IMR-90 (cell line): ENCODE data around the gene GLS2. TPM values are rescaled to one million over a fixed set of nuclear protein-coding genes. Genes with fewer than 3 reads are reported as not detected.

ENCODE experiments used
- ATAC-seq: fragments of 200-7000 bp; cut with Tn5 transposase; 2 replicates; pipeline ENCODE4 v1.9.1; 2020; ENCODE audit warnings: low read depth, mild to moderate bottlenecking, moderate library complexity
- BruUV-seq: library from RNA; stranded (reverse); fragments of 400-500 nt; replicated peaks from 2 replicates; lab custom pipeline; 2021; lab: Mats Ljungman, UMichigan
- CTCF ChIA-PET: fragments of 300-600 bp; formaldehyde crosslinking; extraction: SDS; loops from one replicate; lab custom pipeline; 2021; ENCODE audit warnings: antibody characterized with exemption; lab: Yijun Ruan, JAX
- POLR2A ChIA-PET: fragments of 300-600 bp; sonication (Branson Sonifier 250); formaldehyde crosslinking; loops from one replicate; lab custom pipeline; 2022; ENCODE audit warnings: antibody characterized with exemption; ENCODE audit not compliant: unreplicated experiment; lab: Charles Lee
- DNase-seq: peaks from one replicate; pipeline ENCODE4 v3.0.0; 2013
- H2AFZ ChIP-seq: replicated peaks from 2 replicates; pipeline ENCODE3; 2013; ENCODE audit warnings: low read length, mild to moderate bottlenecking; ENCODE audit not compliant: poor library complexity
- H2AK5ac ChIP-seq: 2 replicates; pipeline ENCODE4 v1.6.1; 2013; ENCODE audit warnings: low read depth, low read length, inconsistent platforms
- H2AK9ac ChIP-seq: replicated peaks from 2 replicates; pipeline ENCODE3; 2013; ENCODE audit warnings: mild to moderate bottlenecking, low read depth, low read length, moderate library complexity; ENCODE audit not compliant: poor library complexity
- H2BK120ac ChIP-seq: 2 replicates; pipeline ENCODE4 v1.6.1; 2013; ENCODE audit warnings: low read depth, low read length, inconsistent platforms
- H2BK15ac ChIP-seq: 3 replicates; pipeline ENCODE4 v1.6.1; 2013; ENCODE audit warnings: low read depth, low read length, inconsistent platforms
- H2BK20ac ChIP-seq: 2 replicates; pipeline ENCODE4 v1.6.1; 2013; ENCODE audit warnings: low read depth, mild to moderate bottlenecking, inconsistent platforms, low read length, moderate library complexity
- H2BK5ac ChIP-seq: 2 replicates; pipeline ENCODE4 v1.6.1; 2013; ENCODE audit warnings: mild to moderate bottlenecking, low read depth, low read length, inconsistent platforms; ENCODE audit not compliant: poor library complexity, severe bottlenecking
- H3K14ac ChIP-seq: replicated peaks from 2 replicates; pipeline ENCODE4 v1.6.1; 2013; ENCODE audit warnings: low read depth, low read length, inconsistent platforms
- H3K18ac ChIP-seq: 2 replicates; pipeline ENCODE4 v1.6.1; 2013; ENCODE audit warnings: low read depth, low read length, control low read depth
- H3K23ac ChIP-seq: 2 replicates; pipeline ENCODE4 v1.6.1; 2013; ENCODE audit warnings: low read depth, low read length, inconsistent platforms
- H3K27ac ChIP-seq: 2 replicates; pipeline ENCODE4 v1.5.1; 2013; ENCODE audit warnings: mild to moderate bottlenecking, control low read depth, low read length; ENCODE audit not compliant: insufficient read depth
- H3K27me3 ChIP-seq: 2 replicates; pipeline ENCODE4 v1.6.1; 2013; ENCODE audit warnings: low read length; ENCODE audit not compliant: control insufficient read depth, insufficient read depth
- H3K36me3 ChIP-seq: 2 replicates; pipeline ENCODE4 v1.6.1; 2013; ENCODE audit warnings: low read length, mixed read lengths; ENCODE audit not compliant: control insufficient read depth, insufficient read depth
- H3K4ac ChIP-seq: 2 replicates; pipeline ENCODE4 v1.6.1; 2013; ENCODE audit warnings: low read depth, low read length, inconsistent platforms
- H3K4me1 ChIP-seq: 2 replicates; pipeline ENCODE4 v1.6.1; 2013; ENCODE audit warnings: low read length, mixed read lengths; ENCODE audit not compliant: control insufficient read depth, insufficient read depth
- H3K4me2 ChIP-seq: 2 replicates; pipeline ENCODE4 v1.6.1; 2013; ENCODE audit warnings: low read depth, mild to moderate bottlenecking, control low read depth, low read length, moderate library complexity
- H3K4me3 ChIP-seq: 2 replicates; pipeline ENCODE4 v1.5.1; 2013; ENCODE audit warnings: low read depth, mild to moderate bottlenecking, control low read depth, low read length, moderate library complexity; ENCODE audit not compliant: insufficient read depth
- H3K56ac ChIP-seq: 2 replicates; pipeline ENCODE4 v1.6.1; 2013; ENCODE audit warnings: low read length, inconsistent platforms; ENCODE audit not compliant: insufficient read depth; ENCODE audit errors: extremely low read depth
- H3K79me1 ChIP-seq, 2 experiments: 2 replicates each; pipeline ENCODE4 v1.6.1; 2013; ENCODE audit warnings: low read length in 2 of 2, inconsistent platforms in 1 of 2, low read depth in 1 of 2
- H3K9ac ChIP-seq: 2 replicates; pipeline ENCODE4 v1.6.1; 2013; ENCODE audit warnings: low read depth, low read length, control low read depth
- H3K9me1 ChIP-seq: 2 replicates; pipeline ENCODE4 v1.6.1; 2013; ENCODE audit warnings: low read length, inconsistent platforms; ENCODE audit not compliant: insufficient read depth
- H3K9me3 ChIP-seq: 2 replicates; pipeline ENCODE4 v1.6.1; 2013; ENCODE audit warnings: low read length; ENCODE audit not compliant: control insufficient read depth, insufficient read depth
- H4K20me1 ChIP-seq: 2 replicates; pipeline ENCODE4 v1.6.1; 2013; ENCODE audit warnings: low read length, inconsistent platforms; ENCODE audit not compliant: insufficient read depth
- H4K5ac ChIP-seq: 2 replicates; pipeline ENCODE4 v1.6.1; 2013; ENCODE audit warnings: mild to moderate bottlenecking, low read depth, low read length, control low read depth
- H4K8ac ChIP-seq, 2 experiments: 2 replicates each; pipeline ENCODE4 v1.6.1; 2013; ENCODE audit warnings: low read depth in 2 of 2, low read length in 2 of 2, control low read depth in 1 of 2, inconsistent platforms in 1 of 2
- H4K91ac ChIP-seq: 2 replicates; pipeline ENCODE4 v1.6.1; 2013; ENCODE audit warnings: low read depth, low read length, inconsistent platforms; ENCODE audit not compliant: insufficient read depth
- CHD1 ChIP-seq: IDR thresholded peaks from 2 replicates; pipeline ENCODE4 v1.6.1; 2012; ENCODE audit warnings: low read depth, low read length, improper control_type of control experiment
- MAFK ChIP-seq: IDR thresholded peaks from 2 replicates; pipeline ENCODE4 v1.6.1; 2012; ENCODE audit warnings: low read depth, low read length, improper control_type of control experiment
- MXI1 ChIP-seq: IDR thresholded peaks from 2 replicates; pipeline ENCODE4 v1.6.1; 2012; ENCODE audit warnings: low read depth, mild to moderate bottlenecking, low read length, moderate library complexity, borderline replicate concordance
- NFE2L2 ChIP-seq: fragments of 150-350 bp; IDR thresholded peaks from 2 replicates; pipeline ENCODE4 v1.6.1; 2016; ENCODE audit warnings: low read depth, mild to moderate bottlenecking, low read length
- RAD21 ChIP-seq: IDR thresholded peaks from 2 replicates; pipeline ENCODE4 v1.6.1; 2012; ENCODE audit warnings: low read length, improper control_type of control experiment
- SMC3 ChIP-seq: fragments of 150-350 bp; IDR thresholded peaks from 2 replicates; pipeline ENCODE4 v1.6.1; 2016; ENCODE audit warnings: low read depth, mild to moderate bottlenecking, antibody characterized with exemption, low read length, moderate library complexity
- WGBS, 2 experiments: methylation state at CpG; one replicate each; pipeline versions ENCODE4 v1.1.5 to v1.1.7; 2013; ENCODE audit warnings: missing lambda C conversion rate in 2 of 2; ENCODE audit not compliant: insufficient read length in 1 of 2; ENCODE audit errors: extremely low coverage in 2 of 2; 5-methylcytosine and 5-hydroxymethylcytosine counted together
- dilution Hi-C: fragments of 300-500 bp; cut with HindIII; formaldehyde crosslinking; loops from one replicate; pipeline ENCODE4 v1.14.3; 2018; ENCODE audit warnings: low sequenced_read_pairs; ENCODE audit not compliant: unreplicated experiment
- in situ Hi-C: fragments of 300-500 bp; cut with MboI; formaldehyde crosslinking; loops from 3 replicates; pipeline ENCODE4 v1.14.3; 2019; ENCODE audit warnings: low sequenced_read_pairs, inconsistent platforms, mixed read lengths
- intact Hi-C: fragments of 100-400 bp; cut with micrococcal nuclease; formaldehyde crosslinking; loops from 2 replicates; pipeline ENCODE4 v1.10.0; 2022
- polyA plus RNA-seq, 3 experiments: library from polyadenylated mRNA; depleted of rRNA; stranded (reverse); fragments of >200 nt; gene quantifications; 2 replicates each; pipeline ENCODE4 v1.2.3, GENCODE V29; 2012; ENCODE audit warnings: low replicate concordance in 1 of 3
- total RNA-seq: library from RNA; depleted of rRNA; stranded (reverse); fragments of >200 nt; gene quantifications from 2 replicates; pipeline ENCODE4 v1.2.3, GENCODE V29; 2012; rRNA removed

Gene GLS2
- total and polyA plus RNA-seq, 2 of the 4 experiments (the other 2 are of a cell fraction) = 0.21 to 0.36 TPM

DNA sequence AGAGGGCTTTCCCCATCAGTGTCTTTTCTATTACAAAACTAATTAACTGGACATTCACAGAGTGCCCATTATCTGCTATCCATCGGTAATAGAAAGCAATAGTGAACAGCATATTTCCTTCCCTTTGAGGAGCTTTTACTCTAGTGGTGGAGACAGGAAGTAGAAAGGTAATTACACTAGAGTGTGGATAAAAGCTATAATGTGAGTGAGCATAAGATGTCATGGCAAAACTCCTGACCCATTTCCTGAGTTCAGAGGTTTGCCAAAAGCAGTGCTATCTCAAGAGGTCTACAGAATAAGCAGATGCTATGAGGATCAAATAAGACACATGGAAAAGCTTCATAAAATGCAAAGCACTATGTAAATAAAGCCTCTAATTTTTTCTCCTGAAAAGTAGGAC is 62.8 kb downstream of the GLS2 start:
- Histone ChIP-seq H2AK5ac (no peak overlapping the region), H3K79me1 (no peaks in the 10 kb centered on the region), H3K4me2 (no peak overlapping the region), H4K20me1 (no peaks in the 10 kb centered on the region), H3K4ac (no peak overlapping the region), H2AFZ (no peak overlapping the region), H3K27ac (no peak overlapping the region), H2BK5ac (no peak overlapping the region), H3K4me3 (no peak overlapping the region), H3K27me3 (no peaks in the 10 kb centered on the region), H2BK20ac (no peak overlapping the region), H4K8ac (no peak overlapping the region), H3K9me1 (peaks cover 4% of the 10 kb centered on the region; the same call in 1 of the 2 replicates), H3K36me3 (peaks cover 36% of the 10 kb centered on the region), H2BK15ac (no peak overlapping the region), H3K9me3 (no peaks in the 10 kb centered on the region), H2AK9ac (no peak overlapping the region), H3K14ac (no peak overlapping the region), H3K9ac (no peak overlapping the region), H3K56ac (no peak overlapping the region), H3K23ac (no peak overlapping the region), H3K4me1 (no peaks in the 10 kb centered on the region), H4K5ac (no peak overlapping the region), H2BK120ac (no peak overlapping the region), H4K91ac (no peak overlapping the region), H3K18ac (no peak overlapping the region)
- CTCF ChIA-PET = interaction anchor here (0.9 kb wide), 1 partner anchor 65 kb away, joined by 3 read pairs; the partner anchor contains the start of gene STAT2
- POLR2A ChIA-PET = no interaction called here
- WGBS, 2 experiments = no CpG with 5 or more reads among the region's 1 CpG
- no peak for ATAC-seq
- dilution Hi-C loops = no loop called here
- intact Hi-C loops = no loop called here
- BruUV-seq = no TSS peak
- TF ChIP-seq CHD1 (no peak), MAFK (no peak), RAD21 (no peak), MXI1 (no peak), SMC3 (no peak), NFE2L2 (no peak)
- DNase-seq = no peak
- in situ Hi-C loops = no loop called here

Other genes with a start within 250 kb of the GLS2 start
- 15.4 and 16.1 TPM in 2 replicates for gene ANKRD52, start 229.8 kb downstream of the GLS2 start, total RNA-seq
- 35.9 and 36.2 TPM in 2 replicates for gene ANKRD52, start 229.8 kb downstream of the GLS2 start, polyA plus RNA-seq (2012; rRNA removed)
- gene COQ10A, start 221.2 kb downstream of the GLS2 start, total RNA-seq = 4.7 TPM in 2 replicates
- gene COQ10A, start 221.2 kb downstream of the GLS2 start, polyA plus RNA-seq (2012; rRNA removed) = 10.2 and 10.8 TPM in 2 replicates
- 90.5 and 139 TPM in 2 replicates for gene CS, start 187.8 kb downstream of the GLS2 start, total RNA-seq
- 120 and 146 TPM in 2 replicates for gene CS, start 187.8 kb downstream of the GLS2 start, polyA plus RNA-seq (2012; rRNA removed)
- 65.2 and 76.7 TPM in 2 replicates for gene CNPY2, start 172.2 kb downstream of the GLS2 start, total RNA-seq
- 175 and 177 TPM in 2 replicates for gene CNPY2, start 172.2 kb downstream of the GLS2 start, polyA plus RNA-seq (2012; rRNA removed)
- gene PAN2, start 154.2 kb downstream of the GLS2 start, total RNA-seq = 7.5 and 9.7 TPM in 2 replicates
- 16.6 and 20.2 TPM in 2 replicates for gene PAN2, start 154.2 kb downstream of the GLS2 start, polyA plus RNA-seq (2012; rRNA removed)
- not detected in 2 replicates for gene IL23A, start 149.3 kb downstream of the GLS2 start, total RNA-seq
- gene IL23A, start 149.3 kb downstream of the GLS2 start, polyA plus RNA-seq (2012; rRNA removed) = 0.17 and 0.55 TPM in 2 replicates
- gene STAT2, start 128.1 kb downstream of the GLS2 start, total RNA-seq = 125 and 182 TPM in 2 replicates
- gene STAT2, start 128.1 kb downstream of the GLS2 start, polyA plus RNA-seq (2012; rRNA removed) = 63.9 and 99.3 TPM in 2 replicates
- gene APOF, start 125.3 kb downstream of the GLS2 start, total RNA-seq = not detected in 2 replicates
- gene APOF, start 125.3 kb downstream of the GLS2 start, polyA plus RNA-seq (2012; rRNA removed) = not detected in 2 replicates
- gene TIMELESS, start 38.7 kb downstream of the GLS2 start, total RNA-seq = 9.4 and 10.4 TPM in 2 replicates
- 6.0 and 7.3 TPM in 2 replicates for gene TIMELESS, start 38.7 kb downstream of the GLS2 start, polyA plus RNA-seq (2012; rRNA removed)
- gene MIP, start 33.5 kb downstream of the GLS2 start, total RNA-seq = not detected in 2 replicates
- not detected in 2 replicates for gene MIP, start 33.5 kb downstream of the GLS2 start, polyA plus RNA-seq (2012; rRNA removed)
- gene SPRYD4, start 19.6 kb downstream of the GLS2 start, total RNA-seq = 1.4 and 1.8 TPM in 2 replicates
- 1.7 TPM in 2 replicates for gene SPRYD4, start 19.6 kb downstream of the GLS2 start, polyA plus RNA-seq (2012; rRNA removed)
- 28.3 and 38.0 TPM in 2 replicates for gene RBMS2, start 33.7 kb upstream of the GLS2 start, total RNA-seq
- gene RBMS2, start 33.7 kb upstream of the GLS2 start, polyA plus RNA-seq (2012; rRNA removed) = 41.9 and 43.6 TPM in 2 replicates
- gene BAZ2A, start 142.2 kb upstream of the GLS2 start, total RNA-seq = 15.4 and 15.6 TPM in 2 replicates
- gene BAZ2A, start 142.2 kb upstream of the GLS2 start, polyA plus RNA-seq (2012; rRNA removed) = 42.8 and 48.6 TPM in 2 replicates
- 795 and 812 TPM in 2 replicates for gene ATP5F1B, start 157.8 kb upstream of the GLS2 start, total RNA-seq
- 853 and 915 TPM in 2 replicates for gene ATP5F1B, start 157.8 kb upstream of the GLS2 start, polyA plus RNA-seq (2012; rRNA removed)
- 42.7 and 101 TPM in 2 replicates for gene PTGES3, start 200.1 kb upstream of the GLS2 start, total RNA-seq
- gene PTGES3, start 200.1 kb upstream of the GLS2 start, polyA plus RNA-seq (2012; rRNA removed) = 70.4 and 73.2 TPM in 2 replicates
- gene NACA, start 237.1 kb upstream of the GLS2 start, total RNA-seq = 1,223 and 1,512 TPM in 2 replicates
- gene NACA, start 237.1 kb upstream of the GLS2 start, polyA plus RNA-seq (2012; rRNA removed) = 587 and 662 TPM in 2 replicates